K562 (cell line): ENCODE results near the gene MCL1. TPM values are rescaled to one million over a fixed set of nuclear protein-coding genes. Genes with fewer than 3 reads are reported as not detected.
A peak's percentile ranks its signal among the peaks of the same experiment; 100 is the strongest.

Experiments used
- ADNP ChIP-seq: fragments of 200-800 bp; sonication (Bioruptor generic); IDR thresholded peaks from 2 replicates; pipeline ENCODE4 v1.6.1; 2016; ENCODE audit warnings: missing genetic modification characterization, missing compliant biosample characterization
- ARID1B ChIP-seq: fragments of 450-650 bp; IDR thresholded peaks from 2 replicates; pipeline ENCODE4 v1.6.1; 2016; ENCODE audit warnings: antibody characterized with exemption, mild to moderate bottlenecking, inconsistent platforms
- ASH1L ChIP-seq: fragments of 450-650 bp; IDR thresholded peaks from 2 replicates; pipeline ENCODE4 v1.6.1; 2018; ENCODE audit warnings: borderline replicate concordance, mild to moderate bottlenecking, low read depth; ENCODE audit not compliant: partially characterized antibody
- ATF1 ChIP-seq, 2 experiments: fragments of 450-650 bp in 1 of 2; IDR thresholded peaks; 2 replicates each; pipeline ENCODE4 v1.6.1; 2016; ENCODE audit warnings: missing compliant biosample characterization in 1 of 2, missing genetic modification characterization in 1 of 2
- ATF7 ChIP-seq: fragments of 450-650 bp; IDR thresholded peaks from 2 replicates; pipeline ENCODE4 v1.7.1; 2014; ENCODE audit warnings: mild to moderate bottlenecking, moderate library complexity
- CTBP1 ChIP-seq: fragments of 450-650 bp; IDR thresholded peaks from 2 replicates; pipeline ENCODE4 v1.6.1; 2016; ENCODE audit warnings: borderline replicate concordance
- ESRRA ChIP-seq: fragments of 450-650 bp; IDR thresholded peaks from 2 replicates; pipeline ENCODE4 v1.6.1; 2014; ENCODE audit warnings: low read depth, mild to moderate bottlenecking, moderate library complexity, borderline replicate concordance
- GTF2E2 ChIP-seq: fragments of 200-800 bp; sonication (Bioruptor generic); IDR thresholded peaks from 2 replicates; pipeline ENCODE4 v1.6.1; 2016; ENCODE audit warnings: missing genetic modification characterization, missing compliant biosample characterization
- HDAC8 ChIP-seq: fragments of 450-650 bp; IDR thresholded peaks from 2 replicates; pipeline ENCODE4 v1.6.1; 2016; ENCODE audit warnings: mild to moderate bottlenecking, missing genetic modification characterization, moderate library complexity, missing compliant biosample characterization
- KLF10 ChIP-seq: fragments of 250-450 bp; sonication (Bioruptor Pico); IDR thresholded peaks from 2 replicates; pipeline ENCODE4 v1.6.1; 2021; ENCODE audit warnings: matching md5 sums
- MECOM ChIP-seq: fragments of 250-450 bp; sonication (Bioruptor Pico); IDR thresholded peaks from 2 replicates; pipeline ENCODE4 v1.8.0; 2022; ENCODE audit warnings: inconsistent platforms
- MEIS2 ChIP-seq: fragments of 450-650 bp; IDR thresholded peaks from 2 replicates; pipeline ENCODE4 v1.6.1; 2014; ENCODE audit warnings: mild to moderate bottlenecking; ENCODE audit not compliant: partially characterized antibody
- SAFB ChIP-seq: fragments of 200-400 bp; formaldehyde crosslinking; IDR thresholded peaks from 2 replicates; pipeline ENCODE4 v1.6.1; 2017; ENCODE audit warnings: low read depth, low read length, borderline replicate concordance
- SIN3A ChIP-seq, 2 experiments: fragments of 150-350 bp in 1 of 2; IDR thresholded peaks; 2 replicates each; pipeline ENCODE4 v1.6.1; 2011 to 2016; ENCODE audit warnings: borderline replicate concordance in 2 of 2, low read depth in 2 of 2, low read length in 2 of 2, mild to moderate bottlenecking in 2 of 2, moderate library complexity in 2 of 2; ENCODE audit not compliant: control insufficient read depth in 1 of 2
- SMAD2 ChIP-seq: fragments of 150-350 bp; IDR thresholded peaks from 2 replicates; pipeline ENCODE4 v1.6.1; 2014; ENCODE audit warnings: low read depth, mild to moderate bottlenecking, low read length
- SNRNP70 ChIP-seq: fragments of 200-400 bp; formaldehyde crosslinking; optimal IDR thresholded peaks from 2 replicates; pipeline ENCODE3; 2017; ENCODE audit warnings: low read depth, low read length
- STAG1 ChIP-seq: sonication (generic); formaldehyde crosslinking; IDR thresholded peaks from 2 replicates; pipeline ENCODE4 v1.5.0; 2020; ENCODE audit warnings: missing genetic modification reagents, borderline replicate concordance
- XRCC4 ChIP-seq: IDR thresholded peaks from one replicate; pipeline ENCODE4 v1.6.1; 2011; ENCODE audit not compliant: insufficient read depth, insufficient read length; ENCODE audit errors: extremely low read depth
- YBX1 ChIP-seq: fragments of 450-650 bp; IDR thresholded peaks from 2 replicates; pipeline ENCODE4 v1.7.1; 2016; ENCODE audit warnings: mild to moderate bottlenecking
- polyA plus RNA-seq, 8 experiments: library from polyadenylated mRNA; depleted of rRNA in 4 of 8; stranded (reverse) in 5 of 8; unstranded in 3 of 8; fragments of >200 nt; fragmentation: Nextera tagmentation in 2 of 8; fragmentation: Illumina TruSeq in 1 of 8; extraction: Ambion mirVana in 2 of 8; extraction: Trizol in 1 of 8; gene quantifications; 2 replicates each; pipeline versions ENCODE4 v1.2.1 to v1.2.3, GENCODE V29; 2011 to 2014; ENCODE audit warnings: inconsistent platforms in 1 of 8, missing spikeins in 1 of 8
- total RNA-seq, 7 experiments: library from RNA; depleted of rRNA in 6 of 7; stranded (reverse); fragments of >200 nt in 6 of 7; fragmentation: Illumina TruSeq in 2 of 7; extraction: Trizol in 2 of 7; gene quantifications; 2 replicates each; pipeline versions ENCODE4 v1.2.1 to v1.2.3, GENCODE V29; 2011 to 2021; ENCODE audit warnings: low replicate concordance in 1 of 7
- TF ChIP-seq, protein P1 (sequence below): sonication (generic); formaldehyde crosslinking; IDR thresholded peaks from 2 replicates; pipeline ENCODE4 v1.8.1; 2023; ENCODE audit warnings: mild to moderate bottlenecking, missing genetic modification reagents
- TF ChIP-seq, protein P2 (sequence below), 2 experiments: fragments of 450-650 bp in 1 of 2; sonication (generic) in 1 of 2; formaldehyde crosslinking in 1 of 2; IDR thresholded peaks in 1 of 2; conservative IDR thresholded peaks in 1 of 2; 2 replicates each; pipeline versions ENCODE4 v1.6.1 to v1.8.1; 2016 to 2023; ENCODE audit warnings: mild to moderate bottlenecking in 2 of 2, moderate library complexity in 2 of 2, inconsistent platforms in 1 of 2, missing genetic modification reagents in 1 of 2
- TF ChIP-seq, protein P3 (sequence below): fragments of 250-450 bp; sonication (Bioruptor Pico); IDR thresholded peaks from 2 replicates; pipeline ENCODE4 v1.8.0; 2021; ENCODE audit warnings: borderline replicate concordance, mild to moderate bottlenecking, moderate library complexity; ENCODE audit not compliant: poor library complexity, severe bottlenecking

Gene MCL1
- total and polyA plus RNA-seq, 9 of the 15 experiments (the other 6 are each of a cell fraction or from before 2014, with no cell fraction given): 27.1 to 224 (median 138) TPM

DNA sequence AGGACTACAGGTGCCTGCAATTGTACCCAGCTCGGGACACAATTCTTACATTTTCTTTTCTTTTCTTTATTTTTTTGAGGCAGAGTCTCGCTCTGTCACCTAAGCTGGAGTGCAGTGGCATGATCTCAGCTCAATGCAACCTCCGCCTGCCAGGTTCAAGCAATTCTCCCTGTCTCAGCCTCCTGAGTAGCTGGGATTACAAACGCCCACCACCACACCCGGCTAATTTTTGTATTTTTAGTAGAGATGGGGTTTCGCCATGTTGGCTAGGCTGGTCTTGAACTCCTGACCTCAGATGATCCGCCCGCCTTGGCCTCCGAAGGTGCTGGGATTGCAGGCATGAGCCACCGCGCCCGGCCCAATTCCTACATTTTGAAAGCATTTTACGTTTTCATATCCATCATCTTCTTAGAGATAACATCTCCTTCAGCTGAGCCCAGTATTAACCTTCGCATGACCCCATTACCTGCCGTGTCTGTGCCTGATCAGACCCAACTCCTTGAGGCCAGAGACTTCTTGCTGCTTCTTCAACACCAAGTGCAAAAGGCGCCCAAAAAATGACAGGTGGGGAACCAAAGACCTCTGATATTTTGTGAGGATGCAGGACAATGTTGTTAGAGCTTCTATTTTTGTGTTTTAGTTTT is 33.0 kb downstream of the MCL1 start (continued):
- TF ChIP-seq, protein P1, sequence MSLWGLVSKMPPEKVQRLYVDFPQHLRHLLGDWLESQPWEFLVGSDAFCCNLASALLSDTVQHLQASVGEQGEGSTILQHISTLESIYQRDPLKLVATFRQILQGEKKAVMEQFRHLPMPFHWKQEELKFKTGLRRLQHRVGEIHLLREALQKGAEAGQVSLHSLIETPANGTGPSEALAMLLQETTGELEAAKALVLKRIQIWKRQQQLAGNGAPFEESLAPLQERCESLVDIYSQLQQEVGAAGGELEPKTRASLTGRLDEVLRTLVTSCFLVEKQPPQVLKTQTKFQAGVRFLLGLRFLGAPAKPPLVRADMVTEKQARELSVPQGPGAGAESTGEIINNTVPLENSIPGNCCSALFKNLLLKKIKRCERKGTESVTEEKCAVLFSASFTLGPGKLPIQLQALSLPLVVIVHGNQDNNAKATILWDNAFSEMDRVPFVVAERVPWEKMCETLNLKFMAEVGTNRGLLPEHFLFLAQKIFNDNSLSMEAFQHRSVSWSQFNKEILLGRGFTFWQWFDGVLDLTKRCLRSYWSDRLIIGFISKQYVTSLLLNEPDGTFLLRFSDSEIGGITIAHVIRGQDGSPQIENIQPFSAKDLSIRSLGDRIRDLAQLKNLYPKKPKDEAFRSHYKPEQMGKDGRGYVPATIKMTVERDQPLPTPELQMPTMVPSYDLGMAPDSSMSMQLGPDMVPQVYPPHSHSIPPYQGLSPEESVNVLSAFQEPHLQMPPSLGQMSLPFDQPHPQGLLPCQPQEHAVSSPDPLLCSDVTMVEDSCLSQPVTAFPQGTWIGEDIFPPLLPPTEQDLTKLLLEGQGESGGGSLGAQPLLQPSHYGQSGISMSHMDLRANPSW (CRISPR knock-in tag): no peak
- TF ChIP-seq GTF2E2 (no peak), CTBP1 (peak; percentile 62; the same call in 1 of the 2 replicates), MECOM (CRISPR knock-in tag) (no peak), YBX1 (no peak), ATF7 (peak; percentile 17; the same call in 1 of the 2 replicates), KLF10 (no peak), ARID1B (peak; percentile 5; the same call in 1 of the 2 replicates), HDAC8 (tag) (peak; percentile 60; the same call in 1 of the 2 replicates), ESRRA (peak; percentile 79), SAFB (no peak), ASH1L (peak; percentile 20), XRCC4 (no peak), SMAD2 (no peak), ATF1 (CRISPR knock-in tag; IDR thresholded peaks at IDR 0.05) (no peak), ATF1 (tag; IDR thresholded peaks at IDR 0.05) (no peak), SNRNP70 (no peak), ADNP (peak; percentile 63), MEIS2 (peak; percentile 41), SIN3A (IDR thresholded peaks at IDR 0.05; ENCODE audit: borderline replicate concordance in 2 of 2, control insufficient read depth in 1 of 2, low read depth in 2 of 2, low read length in 2 of 2) (no peak), STAG1 (no peak)
- TF ChIP-seq, protein P2, sequence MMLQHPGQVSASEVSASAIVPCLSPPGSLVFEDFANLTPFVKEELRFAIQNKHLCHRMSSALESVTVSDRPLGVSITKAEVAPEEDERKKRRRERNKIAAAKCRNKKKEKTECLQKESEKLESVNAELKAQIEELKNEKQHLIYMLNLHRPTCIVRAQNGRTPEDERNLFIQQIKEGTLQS (IDR thresholded peaks at IDR 0.05): no peak
- TF ChIP-seq, protein P2 (CRISPR knock-in tag; conservative IDR thresholded peaks at IDR 0.05): no peak
- TF ChIP-seq, protein P3, sequence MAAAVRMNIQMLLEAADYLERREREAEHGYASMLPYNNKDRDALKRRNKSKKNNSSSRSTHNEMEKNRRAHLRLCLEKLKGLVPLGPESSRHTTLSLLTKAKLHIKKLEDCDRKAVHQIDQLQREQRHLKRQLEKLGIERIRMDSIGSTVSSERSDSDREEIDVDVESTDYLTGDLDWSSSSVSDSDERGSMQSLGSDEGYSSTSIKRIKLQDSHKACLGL: no peak
